ENCODE results near the gene HDLBP.

DNA sequence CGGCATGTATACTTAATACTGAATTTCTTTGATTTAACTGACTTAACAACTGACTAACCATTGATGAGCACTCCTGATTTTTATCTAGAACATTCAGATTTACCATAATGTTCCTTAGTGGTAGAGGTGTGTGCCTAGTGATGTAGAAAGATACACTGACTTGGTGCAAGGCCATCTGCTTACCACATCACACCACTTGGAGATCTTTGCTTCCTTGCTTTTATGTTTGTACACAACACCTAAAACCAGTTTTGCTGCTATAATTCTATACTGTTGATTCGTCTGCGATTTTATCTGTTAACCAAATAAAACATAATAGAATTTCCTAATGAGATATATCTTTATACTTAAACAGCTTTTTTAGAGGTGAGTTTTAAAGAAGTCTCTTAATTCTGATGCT is 36.8 kb upstream of the HDLBP start:
- TF ChIP-seq, protein P1, sequence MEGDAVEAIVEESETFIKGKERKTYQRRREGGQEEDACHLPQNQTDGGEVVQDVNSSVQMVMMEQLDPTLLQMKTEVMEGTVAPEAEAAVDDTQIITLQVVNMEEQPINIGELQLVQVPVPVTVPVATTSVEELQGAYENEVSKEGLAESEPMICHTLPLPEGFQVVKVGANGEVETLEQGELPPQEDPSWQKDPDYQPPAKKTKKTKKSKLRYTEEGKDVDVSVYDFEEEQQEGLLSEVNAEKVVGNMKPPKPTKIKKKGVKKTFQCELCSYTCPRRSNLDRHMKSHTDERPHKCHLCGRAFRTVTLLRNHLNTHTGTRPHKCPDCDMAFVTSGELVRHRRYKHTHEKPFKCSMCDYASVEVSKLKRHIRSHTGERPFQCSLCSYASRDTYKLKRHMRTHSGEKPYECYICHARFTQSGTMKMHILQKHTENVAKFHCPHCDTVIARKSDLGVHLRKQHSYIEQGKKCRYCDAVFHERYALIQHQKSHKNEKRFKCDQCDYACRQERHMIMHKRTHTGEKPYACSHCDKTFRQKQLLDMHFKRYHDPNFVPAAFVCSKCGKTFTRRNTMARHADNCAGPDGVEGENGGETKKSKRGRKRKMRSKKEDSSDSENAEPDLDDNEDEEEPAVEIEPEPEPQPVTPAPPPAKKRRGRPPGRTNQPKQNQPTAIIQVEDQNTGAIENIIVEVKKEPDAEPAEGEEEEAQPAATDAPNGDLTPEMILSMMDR (IDR thresholded peaks at IDR 0.05): no peak
- no peak for TF ChIP-seq POLR2A (IDR thresholded peaks at IDR 0.05)

Measured in Peyer's patch (tissue), 4 donors.